Measurements from ENCODE around the gene GDA. TPM values are rescaled to one million over a fixed set of nuclear protein-coding genes. Genes with fewer than 3 reads are reported as not detected.
A peak's percentile ranks its signal among the peaks of the same experiment; 100 is the strongest.

GDA gene
- total and polyA plus RNA-seq, 2 of the 8 experiments (the other 6 are each of a cell fraction or from before 2014, with no cell fraction given): 0.35 to 3.0 TPM

GRCh38 chr9:72220589-72220988 is 71.3 kb downstream of the GDA start:
- H2BK15ac ChIP-seq (ENCODE audit: low read length): no peak overlapping the region
- no peak overlapping the region for H3K9ac ChIP-seq (replicated peaks in 1 of 4; ENCODE audit: extremely low read depth in 1 of 4, low read depth in 3 of 4, low read length in 3 of 4)
- no peaks in the 10 kb centered on the region for H4K20me1 ChIP-seq (replicated peaks in 1 of 2; ENCODE audit: control insufficient read depth in 1 of 2, insufficient read depth in 2 of 2, low read length in 2 of 2)
- no peak overlapping the region for H3K18ac ChIP-seq (ENCODE audit: extremely low read depth, low read length)
- no peaks in the 10 kb centered on the region for H3K23me2 ChIP-seq (ENCODE audit: low read depth, low read length)
- CTCF ChIA-PET (ENCODE audit: partially characterized antibody): interaction anchor here (1.0 to 1.4 kb wide), 2 partner anchors 17 to 28 kb away, joined by 3 read pairs; no protein-coding TSS in a partner anchor
- no peak overlapping the region for H3K4ac ChIP-seq (replicated peaks; ENCODE audit: insufficient read length, low read depth, low read length)
- no peak overlapping the region for H3K4me3 ChIP-seq (ENCODE audit: extremely low read depth in 1 of 4, insufficient read depth in 2 of 4, low read depth in 3 of 4, low read length in 4 of 4)
- no peaks in the 10 kb centered on the region for H3K27me3 ChIP-seq (replicated peaks in 1 of 4; ENCODE audit: control insufficient read depth in 3 of 4, extremely low read depth in 1 of 4, insufficient read depth in 3 of 4, low read length in 3 of 4)
- POLR2A ChIA-PET (ENCODE audit: partially characterized antibody): no interaction called here
- H3K9me3 ChIP-seq (ENCODE audit: insufficient read depth in 2 of 2, low read depth in 1 of 2, low read length in 1 of 2): no peaks in the 10 kb centered on the region; a peak in 1 of 4 replicates
- no peak overlapping the region for H3K23ac ChIP-seq (ENCODE audit: insufficient read length)
- no peak overlapping the region for H3K4me2 ChIP-seq (ENCODE audit: insufficient read depth in 1 of 2, low read depth in 2 of 2, low read length in 2 of 2)
- no peak overlapping the region for H2AK5ac ChIP-seq (ENCODE audit: low read depth, low read length)
- H2BK120ac ChIP-seq (replicated peaks; ENCODE audit: low read depth, low read length): no peak overlapping the region
- H3K79me2 ChIP-seq (ENCODE audit: control insufficient read depth in 1 of 2, insufficient read depth in 2 of 2, low read length in 2 of 2): no peaks in the 10 kb centered on the region
- no peaks in the 10 kb centered on the region for H3K36me3 ChIP-seq (ENCODE audit: control insufficient read depth in 2 of 4, insufficient read depth in 4 of 4, low read length in 3 of 4)
- no peak overlapping the region for H4K5ac ChIP-seq (ENCODE audit: insufficient read length, low read depth, low read length)
- no peaks in the 10 kb centered on the region for H3K4me1 ChIP-seq (replicated peaks in 1 of 4; ENCODE audit: control insufficient read depth in 3 of 4, insufficient read depth in 4 of 4, low read length in 3 of 4)
- no peak overlapping the region for H2BK12ac ChIP-seq (ENCODE audit: low read depth, low read length)
- H3K14ac ChIP-seq (ENCODE audit: insufficient read length): no peak overlapping the region
- no peak overlapping the region for H2BK20ac ChIP-seq (ENCODE audit: low read length)
- no peak overlapping the region for H3K27ac ChIP-seq (ENCODE audit: low read depth, low read length)
- FAIRE-seq: no peak
- 87% methylated on average over 1 of the region's 1 CpG; no CpG with 5 or more reads in 1 of the 2 experiments for WGBS, 2 experiments (ENCODE audit: extremely low coverage in 1 of 2, insufficient coverage in 1 of 2, insufficient read length in 1 of 2, insufficient replicate concordance in 2 of 2, low coverage in 1 of 2, low lambda C conversion rate in 2 of 2, missing lambda C conversion rate in 1 of 2)
- DNase-seq (ENCODE audit: low read depth in 1 of 2, low spot score in 2 of 2): no peak
- H2BK5ac ChIP-seq (ENCODE audit: low read depth, low read length): no peak overlapping the region
- no peak overlapping the region for H3K56ac ChIP-seq (replicated peaks; ENCODE audit: insufficient read length, low read depth, low read length)
- H4K91ac ChIP-seq (replicated peaks; ENCODE audit: insufficient read length, low read length): no peak overlapping the region
- 0 out of 2 replicates have a peak overlapping the region, but pooled peaks have one; percentile 31 for H4K8ac ChIP-seq (ENCODE audit: extremely low read depth, insufficient read depth, low read length)
- H2AFZ ChIP-seq (ENCODE audit: low read length): no peak overlapping the region
- H3K79me1 ChIP-seq (ENCODE audit: low read depth, low read length): no peaks in the 10 kb centered on the region
- TF ChIP-seq JUND (IDR thresholded peaks at IDR 0.05; ENCODE audit: low read length) (no peak), NANOG (IDR thresholded peaks at IDR 0.05; ENCODE audit: insufficient read depth, low read depth, low read length, poor library complexity, severe bottlenecking) (no peak), RFX5 (IDR thresholded peaks at IDR 0.05; ENCODE audit: borderline replicate concordance, low read depth, low read length) (no peak), EGR1 (IDR thresholded peaks at IDR 0.05; ENCODE audit: borderline replicate concordance, low read depth, low read length) (no peak), TAF7 (optimal IDR thresholded peaks at IDR 0.05; ENCODE audit: borderline replicate concordance, low read depth, low read length) (no peak), PHF8 (conservative IDR thresholded peaks at IDR 0.05; ENCODE audit: low read depth, low read length) (no peak), BRCA1 (IDR thresholded peaks at IDR 0.05; ENCODE audit: low read depth, low read length) (no peak), MAFK (IDR thresholded peaks at IDR 0.05; ENCODE audit: low read depth, low read length) (no peak), TEAD4 (IDR thresholded peaks at IDR 0.05; ENCODE audit: low read depth, low read length) (no peak), JUN (IDR thresholded peaks at IDR 0.05; ENCODE audit: low read depth, low read length) (no peak), ZNF274 (IDR thresholded peaks at IDR 0.05; ENCODE audit: borderline replicate concordance, extremely low read depth, low read length) (no peak), HDAC6 (IDR thresholded peaks at IDR 0.05; ENCODE audit: low read depth, low read length) (no peak), SP4 (IDR thresholded peaks at IDR 0.05; ENCODE audit: low read length) (no peak), SIRT6 (IDR thresholded peaks at IDR 0.05; ENCODE audit: low read length) (no peak), SAP30 (IDR thresholded peaks at IDR 0.05; ENCODE audit: insufficient read depth, insufficient replicate concordance, low read length) (no peak), CBX5 (IDR thresholded peaks at IDR 0.05; ENCODE audit: low read depth, low read length) (no peak)
